ENCODE data around the gene MT3.

Gene MT3

GRCh38 chr16:56640076-56640475, 50.7 kb downstream of the MT3 start:
- no peak overlapping the region for H2AFZ ChIP-seq (ENCODE audit: low read depth, low read length)
- no peaks in the 10 kb centered on the region for H3K79me2 ChIP-seq (ENCODE audit: low read length)
- H3K9ac ChIP-seq (ENCODE audit: low read length) = no peak overlapping the region
- no peaks in the 10 kb centered on the region for H3K36me3 ChIP-seq (replicated peaks; ENCODE audit: low read depth, low read length)
- H3K9me3 ChIP-seq (ENCODE audit: insufficient read depth, low read length) = no peaks in the 10 kb centered on the region
- TF ChIP-seq CTCF (IDR thresholded peaks at IDR 0.05; ENCODE audit: low read depth, low read length) (no peak), EZH2phosphoT487 (IDR thresholded peaks at IDR 0.05; ENCODE audit: low read depth) (no peak)
- peaks cover 13% of the 10 kb centered on the region for H3K4me1 ChIP-seq (ENCODE audit: low read length)
- H3K27ac ChIP-seq (ENCODE audit: low read length) = no peak overlapping the region
- peaks cover 36% of the 10 kb centered on the region for H3K27me3 ChIP-seq (ENCODE audit: low read depth, low read length)
- H4K20me1 ChIP-seq (ENCODE audit: insufficient read depth, low read length) = no peaks in the 10 kb centered on the region
- no peak overlapping the region for H3K4me3 ChIP-seq (ENCODE audit: low read length)
- no peak overlapping the region for H3K4me2 ChIP-seq (ENCODE audit: low read length)

All from OCI-LY3 (cell line).